Esophagus (tissue), 2 donors: ENCODE results near the gene GPER1. TPM values are rescaled to one million over a fixed set of nuclear protein-coding genes. Genes with fewer than 3 reads are reported as not detected.
"Not testable (repeated sequence)": the region's sequence is repeated elsewhere in the genome, so short reads cannot be mapped to it uniquely, and the experiment has no call there.

Experiments
- H3K27ac ChIP-seq, 2 donors: one replicate each; pipeline ENCODE4 v1.5.1; 2013; ENCODE audit warnings: low read depth in 2 of 2, mild to moderate bottlenecking in 2 of 2, inconsistent platforms in 1 of 2, low read length in 1 of 2, moderate library complexity in 1 of 2
- H3K27me3 ChIP-seq, 2 donors: one replicate each; pipeline ENCODE4 v1.6.1; 2013; ENCODE audit warnings: low read length in 2 of 2, control low read depth in 1 of 2, mild to moderate bottlenecking in 1 of 2; ENCODE audit not compliant: insufficient read depth in 2 of 2, control insufficient read depth in 1 of 2
- H3K36me3 ChIP-seq, 2 donors: one replicate each; pipeline ENCODE4 v1.6.1; 2013; ENCODE audit warnings: low read length in 1 of 2; ENCODE audit not compliant: control insufficient read depth in 2 of 2, insufficient read depth in 2 of 2
- H3K4me1 ChIP-seq, 2 donors: one replicate each; pipeline ENCODE4 v1.6.1; 2013; ENCODE audit warnings: low read length in 1 of 2; ENCODE audit not compliant: control insufficient read depth in 2 of 2, insufficient read depth in 2 of 2
- H3K4me3 ChIP-seq, 2 donors: one replicate each; pipeline ENCODE4 v1.5.1; 2013; ENCODE audit warnings: low read length in 2 of 2, mild to moderate bottlenecking in 2 of 2, low read depth in 1 of 2, moderate library complexity in 1 of 2
- H3K9me3 ChIP-seq, 2 donors: one replicate each; pipeline ENCODE4 v1.6.1; 2013; ENCODE audit warnings: mild to moderate bottlenecking in 2 of 2, low read depth in 1 of 2, low read length in 1 of 2, moderate library complexity in 1 of 2; ENCODE audit not compliant: control insufficient read depth in 2 of 2, insufficient read depth in 1 of 2
- WGBS, 2 donors: extraction: QIAGEN DNeasy Blood & Tissue Kit; methylation state at CpG; one replicate each; pipeline ENCODE4 v1.1.7; 2013; 5-methylcytosine and 5-hydroxymethylcytosine counted together
- polyA plus RNA-seq, 2 donors: library from polyadenylated mRNA; stranded (reverse); fragments of 200-250 nt; gene quantifications; one replicate each; pipeline ENCODE4 v1.2.3, GENCODE V29; 2013
- donor health status: healthy with polysubstance abuse.
- donor health status: Bipolar disorder and iron deficiency.

GPER1 gene
- polyA plus RNA-seq, 2 donors, result 0.81 to 1.1 TPM

- H3K27ac ChIP-seq, result peak overlapping the region in 1 of 2 donors; percentile 8
- H3K4me1 ChIP-seq, result peaks cover 0 to 34% of the 10 kb centered on the region in 2 donors
- H3K9me3 ChIP-seq, result peaks cover 0 to 6% of the 10 kb centered on the region in 2 donors
- 69% methylated on average over 21 of the region's 21 CpGs for WGBS, 2 donors
- H3K36me3 ChIP-seq, result no peaks in the 10 kb centered on the region
- no peak overlapping the region for H3K4me3 ChIP-seq
- no peaks in the 10 kb centered on the region for H3K27me3 ChIP-seq
Measured at GRCh38 chr7:1066242-1066588, 21.7 kb upstream of the GPER1 start.

GRCh38 chr7:1068013-1068412 lies 19.9 kb upstream of the GPER1 start:
- no peak overlapping the region for H3K4me3 ChIP-seq
- peaks cover 0 to 23% of the 10 kb centered on the region in 2 donors for H3K4me1 ChIP-seq
- H3K27me3 ChIP-seq, result no peaks in the 10 kb centered on the region
- H3K36me3 ChIP-seq, result no peaks in the 10 kb centered on the region
- peaks cover 0 to 6% of the 10 kb centered on the region in 2 donors for H3K9me3 ChIP-seq
- no peak overlapping the region for H3K27ac ChIP-seq
- 90% methylated on average over 14 of the region's 14 CpGs for WGBS, 2 donors

DNA sequence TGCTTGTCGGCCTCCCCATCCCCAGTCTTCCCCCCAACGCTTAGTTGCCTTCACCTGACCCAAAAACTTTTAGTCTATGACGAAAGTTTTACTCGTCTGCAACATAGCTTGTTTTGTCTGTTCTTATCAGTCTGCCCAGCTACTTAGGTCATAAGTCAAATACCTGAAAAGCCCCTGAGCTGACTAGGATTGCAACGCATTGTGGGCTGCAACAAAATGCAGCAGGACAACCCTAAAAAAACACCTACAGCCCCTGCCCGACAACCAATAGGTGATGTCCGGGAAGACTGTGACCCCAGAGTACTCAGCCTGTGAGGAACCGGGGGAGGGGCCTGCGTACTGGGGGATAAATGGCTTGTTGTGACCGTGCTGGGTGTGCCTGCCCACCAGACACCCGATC lies 19.3 kb upstream of the GPER1 start:
- 81 to 87% methylated on average over 11 of the region's 11 CpGs for WGBS, 2 donors

DNA sequence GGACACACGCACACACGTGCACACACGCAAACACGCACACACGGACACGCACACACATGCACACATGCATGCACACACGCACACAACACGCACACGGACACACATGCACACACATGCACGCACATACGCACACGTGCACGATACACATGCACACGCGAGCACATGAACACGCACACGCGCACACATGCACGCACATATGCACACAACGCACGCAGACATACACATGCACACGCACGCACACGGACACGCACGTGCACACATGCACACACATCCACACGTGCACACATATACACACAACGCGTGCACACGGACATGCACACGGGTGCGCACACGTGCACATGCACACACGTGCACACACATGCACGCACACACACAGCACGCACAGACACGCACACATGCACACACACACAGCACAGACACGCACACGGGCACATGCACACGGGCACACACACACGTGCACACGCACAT lies 17.3 kb upstream of the GPER1 start:
- 92 to 95% methylated on average over 42 of the region's 42 CpGs for WGBS, 2 donors
- peaks cover 0 to 3% of the 10 kb centered on the region in 2 donors for H3K4me1 ChIP-seq
- H3K4me3 ChIP-seq, result no peak overlapping the region
- H3K27ac ChIP-seq, result no peak overlapping the region
- H3K27me3 ChIP-seq, result no peaks in the 10 kb centered on the region
- H3K9me3 ChIP-seq, result peaks cover 0 to 6% of the 10 kb centered on the region in 2 donors
- H3K36me3 ChIP-seq, result no peaks in the 10 kb centered on the region

More for the DNA sequence above, 19.3 kb upstream of the GPER1 start:
- Histone ChIP-seq H3K4me3 (no peak overlapping the region), H3K9me3 (peaks cover 0 to 6% of the 10 kb centered on the region in 2 donors), H3K27ac (no peak overlapping the region), H3K4me1 (peaks cover 0 to 18% of the 10 kb centered on the region in 2 donors), H3K27me3 (no peaks in the 10 kb centered on the region), H3K36me3 (no peaks in the 10 kb centered on the region)

DNA sequence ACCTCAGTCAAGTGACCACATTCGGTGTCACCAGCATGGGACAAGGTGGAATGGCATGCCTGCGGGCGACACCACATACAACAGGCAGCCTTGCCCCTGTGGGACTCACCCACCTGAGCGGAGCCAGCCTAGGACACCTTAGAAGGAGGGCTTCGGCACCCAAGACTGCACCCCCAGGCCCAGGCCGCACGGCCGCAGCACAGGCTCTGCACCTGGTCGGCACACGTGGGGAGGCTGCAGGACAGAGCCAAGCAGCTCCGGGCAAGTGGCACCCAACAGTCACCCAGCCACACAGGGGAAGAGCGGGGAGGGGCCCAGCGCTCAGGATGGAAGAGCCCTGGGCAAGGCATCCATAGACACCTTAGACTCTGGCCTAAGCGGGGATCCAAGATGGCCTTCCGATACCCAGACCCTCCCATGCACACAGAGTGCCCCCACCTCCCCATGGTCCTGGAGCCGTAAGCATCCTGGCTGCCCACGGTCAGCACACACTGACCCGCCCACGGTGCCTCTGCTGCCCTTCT lies 16.1 kb upstream of the GPER1 start:
- Histone ChIP-seq H3K27ac (no peak overlapping the region), H3K36me3 (no peaks in the 10 kb centered on the region), H3K4me3 (no peak overlapping the region), H3K4me1 (peaks cover 0 to 10% of the 10 kb centered on the region in 2 donors), H3K9me3 (peaks cover 0 to 6% of the 10 kb centered on the region in 2 donors), H3K27me3 (no peaks in the 10 kb centered on the region)
- 95% methylated on average over 19 of the region's 19 CpGs for WGBS, 2 donors

DNA sequence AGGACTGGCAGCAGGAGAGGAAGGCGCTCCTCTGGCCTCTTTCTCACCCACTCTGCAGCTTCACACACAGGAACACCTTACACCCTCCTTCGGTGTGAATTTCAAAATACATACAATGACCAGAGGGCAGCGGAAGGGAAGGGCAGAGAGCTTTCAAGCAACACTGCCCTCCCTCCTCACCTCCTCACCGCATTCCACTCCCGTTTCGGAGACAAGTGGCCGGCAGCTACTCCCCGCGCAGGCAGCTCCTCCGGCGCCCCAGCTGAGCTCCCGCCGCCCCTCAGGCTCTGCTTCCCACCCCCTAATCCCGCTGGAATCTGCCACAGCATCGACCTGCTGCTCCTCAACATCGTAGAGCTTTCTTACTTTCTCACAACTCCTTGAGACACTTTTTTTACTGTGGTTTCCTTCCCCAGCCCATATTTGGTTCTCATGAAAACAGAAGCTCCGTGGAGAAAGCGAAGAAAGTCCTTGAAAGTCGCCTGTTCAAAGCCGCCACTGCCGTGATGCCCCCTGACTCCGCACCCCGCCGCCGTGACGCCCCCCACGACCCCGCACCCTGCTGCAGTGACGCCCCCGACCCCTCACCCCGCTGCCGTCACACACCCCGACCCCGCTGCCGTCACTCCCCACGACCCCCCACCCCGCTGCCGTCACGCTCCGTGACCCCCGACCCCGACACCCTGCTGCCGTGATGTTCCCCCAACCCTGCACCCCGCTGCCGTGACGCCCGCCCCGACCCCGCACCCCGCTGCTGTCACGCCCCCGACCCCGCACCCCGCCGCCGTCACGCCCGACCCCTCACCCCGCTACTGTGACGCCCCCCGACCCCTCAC lies 14.6 kb upstream of the GPER1 start:
- Histone ChIP-seq H3K36me3 (no peaks in the 10 kb centered on the region), H3K4me3 (no peak overlapping the region), H3K27ac (no peak overlapping the region), H3K9me3 (peaks cover 0 to 6% of the 10 kb centered on the region in 2 donors), H3K4me1 (peaks cover 0 to 10% of the 10 kb centered on the region in 2 donors), H3K27me3 (no peaks in the 10 kb centered on the region)
- WGBS, 2 donors, result 74 to 80% methylated on average over 42 to 61 of the region's 61 CpGs

- peaks cover 0 to 10% of the 10 kb centered on the region in 2 donors for H3K4me1 ChIP-seq
- not testable (repeated sequence) for H3K4me3 ChIP-seq, H3K36me3 ChIP-seq, H3K27me3 ChIP-seq, H3K9me3 ChIP-seq, H3K27ac ChIP-seq
- 88 to 91% methylated on average over 32 to 43 of the region's 43 CpGs for WGBS, 2 donors
Measured at GRCh38 chr7:1074018-1074417, 13.9 kb upstream of the GPER1 start.

- 87 to 90% methylated on average over 30 of the region's 30 CpGs for WGBS, 2 donors
- no peak overlapping the region for H3K4me3 ChIP-seq
- H3K27me3 ChIP-seq, result no peaks in the 10 kb centered on the region
- H3K9me3 ChIP-seq, result peaks cover 0 to 6% of the 10 kb centered on the region in 2 donors
- no peaks in the 10 kb centered on the region for H3K36me3 ChIP-seq
- H3K27ac ChIP-seq, result no peak overlapping the region
- peaks cover 0 to 10% of the 10 kb centered on the region in 2 donors for H3K4me1 ChIP-seq
Measured at GRCh38 chr7:1074593-1075431, 13.1 kb upstream of the GPER1 start.

GRCh38 chr7:1076184-1077072 lies 11.5 kb upstream of the GPER1 start:
- WGBS, 2 donors, result 51% methylated on average over 27 of the region's 27 CpGs
- Histone ChIP-seq H3K36me3 (no peaks in the 10 kb centered on the region), H3K4me1 (peaks cover 0 to 7% of the 10 kb centered on the region in 2 donors), H3K9me3 (no peaks in the 10 kb centered on the region), H3K27ac (peak overlapping the region; percentile 4 to 60), H3K4me3 (no peak overlapping the region), H3K27me3 (no peaks in the 10 kb centered on the region)
